GM12874 (cell line): Measurements from ENCODE around the gene SEMA7A.

Experiments
- CTCF ChIP-seq: IDR thresholded peaks from 2 replicates; pipeline ENCODE4 v1.5.1; 2011; ENCODE audit warnings: low read depth, mild to moderate bottlenecking, control low read depth, low read length, moderate library complexity; ENCODE audit not compliant: insufficient read depth

SEMA7A gene

GRCh38 chr15:74408385-74408784, 25.4 kb downstream of the SEMA7A start:
- no peak for TF ChIP-seq CTCF

- TF ChIP-seq CTCF = no peak
Measured at GRCh38 chr15:74406992-74407705, 26.6 kb downstream of the SEMA7A start.

GRCh38 chr15:74406517-74406916, 27.2 kb downstream of the SEMA7A start:
- TF ChIP-seq CTCF = no peak

GRCh38 chr15:74405823-74406222, 27.9 kb downstream of the SEMA7A start:
- TF ChIP-seq CTCF = no peak

- no peak for TF ChIP-seq CTCF
Measured at GRCh38 chr15:74403991-74404563, 29.7 kb downstream of the SEMA7A start.

- TF ChIP-seq CTCF = no peak
Measured at GRCh38 chr15:74403588-74403919, 30.2 kb downstream of the SEMA7A start.

- TF ChIP-seq CTCF = no peak
Measured at GRCh38 chr15:74402873-74403587, 30.7 kb downstream of the SEMA7A start.
